GM19397 (cell line): ENCODE data around the gene COPS7A.
"Not testable (repeated sequence)": the region's sequence is repeated elsewhere in the genome, so short reads cannot be mapped to it uniquely, and the experiment has no call there.

Experiments used
- ATAC-seq: cut with Tn5 transposase; IDR thresholded peaks from one replicate; pipeline ENCODE4 v1.9.1; 2021; ENCODE audit warnings: mild to moderate bottlenecking, moderate library complexity; ENCODE audit not compliant: unreplicated experiment

COPS7A gene

GRCh38 chr12:6701078-6701768 lies 22.6 kb upstream of the COPS7A start:
- ATAC-seq = no peak

GRCh38 chr12:6703631-6704030 lies 20.2 kb upstream of the COPS7A start:
- no peak for ATAC-seq

GRCh38 chr12:6708351-6708750 lies 15.5 kb upstream of the COPS7A start:
- not testable (repeated sequence) for ATAC-seq

GRCh38 chr12:6708960-6709394 lies 14.9 kb upstream of the COPS7A start:
- no peak for ATAC-seq

DNA sequence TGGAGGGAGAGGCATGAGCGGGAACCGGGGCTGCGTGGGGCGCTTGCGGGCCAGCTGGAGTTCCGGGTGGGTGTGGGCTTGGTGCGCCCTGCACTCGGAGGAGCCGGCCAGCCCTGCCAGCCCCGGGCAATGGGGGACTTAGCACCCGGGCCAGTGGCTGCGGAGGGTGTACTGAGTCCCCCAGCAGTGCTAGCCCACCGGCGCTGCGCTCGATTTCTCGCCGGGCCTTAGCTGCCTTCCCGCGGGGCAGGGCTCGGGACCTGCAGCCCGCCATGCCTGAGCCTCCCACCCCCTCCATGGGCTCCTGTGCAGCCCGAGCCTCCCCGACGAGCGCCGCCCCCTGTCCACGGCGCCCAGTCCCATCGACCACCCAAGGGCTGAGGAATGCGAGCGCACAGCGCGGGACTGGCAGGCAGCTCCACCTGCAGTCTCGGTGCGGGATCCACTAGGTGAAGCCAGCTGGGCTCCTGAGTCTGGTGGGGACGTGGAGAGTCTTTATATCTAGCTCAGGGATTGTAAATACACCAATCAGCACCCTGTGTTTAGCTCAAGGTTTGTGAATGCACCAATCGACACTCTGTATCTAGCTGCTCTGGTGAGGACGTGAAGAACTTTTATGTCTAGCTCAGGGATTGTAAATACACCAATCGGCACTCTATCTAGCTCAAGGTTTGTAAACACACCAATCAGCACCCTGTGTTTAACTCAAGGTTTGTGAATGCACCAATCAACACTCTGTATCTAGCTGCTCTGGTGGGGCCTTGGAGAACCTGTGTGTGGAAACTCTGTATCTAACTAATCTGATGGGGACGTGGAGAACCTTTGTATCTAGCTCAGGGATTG lies 7.6 kb upstream of the COPS7A start:
- ATAC-seq = not testable (repeated sequence)

DNA sequence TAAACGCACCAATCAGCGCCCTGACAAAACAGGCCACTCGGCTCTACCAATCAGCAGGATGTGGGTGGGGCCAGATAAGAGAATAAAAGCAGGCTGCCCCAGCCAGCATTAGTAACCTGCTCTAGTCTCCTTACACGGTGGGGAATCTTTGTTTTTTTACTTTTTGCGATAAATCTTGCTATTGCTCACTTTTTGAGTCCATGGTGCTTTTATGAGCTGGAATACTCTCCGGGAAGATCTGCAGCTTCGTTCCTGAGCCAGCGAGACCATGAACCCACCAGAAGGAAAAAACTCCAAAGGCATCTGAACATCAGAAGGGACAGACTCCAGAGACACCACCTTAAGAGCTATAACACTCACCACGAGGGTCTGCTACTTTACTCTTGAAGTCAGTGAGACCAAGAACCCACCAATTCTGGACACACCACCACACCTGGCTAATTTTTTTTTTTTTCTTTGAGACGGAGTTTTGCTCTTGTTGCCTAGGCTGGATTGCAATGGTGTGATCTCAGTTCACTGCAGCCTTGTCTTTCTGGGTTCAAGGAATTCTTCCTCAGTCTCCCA lies 6.9 kb upstream of the COPS7A start:
- no peak for ATAC-seq

DNA sequence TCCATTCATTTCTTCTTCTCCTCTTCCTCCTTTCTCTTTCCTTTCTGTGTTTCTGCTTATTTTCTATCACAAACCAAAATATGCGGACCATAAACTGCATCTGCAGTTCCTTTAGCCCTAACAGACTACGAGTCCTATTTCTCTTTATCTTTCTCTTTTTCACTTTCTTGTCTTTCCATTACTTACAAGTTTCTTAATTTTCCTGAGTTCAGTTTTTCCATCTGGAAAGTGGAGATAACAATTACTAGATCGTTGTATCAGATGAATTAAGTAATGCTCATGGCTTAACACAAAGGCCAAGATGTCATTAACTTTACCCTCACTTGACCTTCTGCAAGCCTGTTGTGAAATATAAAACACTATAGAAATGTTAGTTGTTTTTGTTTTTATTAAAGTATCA lies 983 bp upstream of the COPS7A start:
- ATAC-seq = no peak

DNA sequence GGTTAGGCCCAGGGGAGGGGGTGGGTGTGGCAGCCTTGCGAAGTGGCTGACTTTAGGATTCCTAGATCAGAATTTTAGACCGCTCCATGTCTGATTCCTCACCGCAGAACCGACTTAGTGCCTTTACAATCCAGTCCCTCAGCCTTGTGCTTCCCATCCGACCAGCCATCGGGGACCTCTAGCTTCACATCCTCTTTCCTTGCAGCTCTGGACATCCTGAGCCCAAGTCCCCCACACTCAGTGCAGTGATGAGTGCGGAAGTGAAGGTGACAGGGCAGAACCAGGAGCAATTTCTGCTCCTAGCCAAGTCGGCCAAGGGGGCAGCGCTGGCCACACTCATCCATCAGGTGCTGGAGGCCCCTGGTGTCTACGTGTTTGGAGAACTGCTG lies 557 bp downstream of the COPS7A start:
- peak; percentile 8 for ATAC-seq

- ATAC-seq = no peak
These were observed 1.5 kb downstream of the COPS7A start for GRCh38 chr12:6725350-6725749.

DNA sequence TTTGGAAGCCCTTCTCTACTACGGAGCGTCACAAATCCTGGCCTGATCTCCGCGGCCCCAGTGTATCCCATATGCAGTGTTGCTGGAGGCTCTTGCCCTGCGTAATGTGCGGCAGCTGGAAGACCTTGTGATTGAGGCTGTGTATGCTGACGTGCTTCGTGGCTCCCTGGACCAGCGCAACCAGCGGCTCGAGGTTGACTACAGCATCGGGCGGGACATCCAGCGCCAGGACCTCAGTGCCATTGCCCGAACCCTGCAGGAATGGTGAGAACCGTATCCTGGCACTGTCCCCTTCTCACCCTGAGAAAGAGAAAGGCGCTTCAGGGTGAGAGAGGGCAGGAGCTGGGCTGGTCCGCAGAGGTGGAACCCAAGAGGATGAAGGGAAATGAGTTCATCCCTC lies 5.3 kb downstream of the COPS7A start:
- ATAC-seq = no peak

DNA sequence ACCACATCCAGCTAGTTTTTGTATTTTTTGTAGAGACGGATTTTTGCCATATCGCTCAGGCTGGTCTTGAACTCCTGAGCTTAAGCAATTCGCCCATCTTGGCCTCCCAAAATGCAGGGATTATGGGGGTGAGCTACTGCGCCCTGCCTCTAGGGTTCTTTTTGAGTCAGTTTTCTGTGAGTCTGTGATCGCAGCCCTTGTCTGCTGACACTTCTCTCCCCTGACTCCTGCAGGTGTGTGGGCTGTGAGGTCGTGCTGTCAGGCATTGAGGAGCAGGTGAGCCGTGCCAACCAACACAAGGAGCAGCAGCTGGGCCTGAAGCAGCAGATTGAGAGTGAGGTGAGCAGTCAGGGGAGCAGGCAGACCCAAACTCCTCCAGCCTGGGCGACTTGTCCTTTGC lies 6.3 kb downstream of the COPS7A start:
- no peak for ATAC-seq

GRCh38 chr12:6734506-6735387 lies 10.9 kb downstream of the COPS7A start:
- ATAC-seq = no peak

DNA sequence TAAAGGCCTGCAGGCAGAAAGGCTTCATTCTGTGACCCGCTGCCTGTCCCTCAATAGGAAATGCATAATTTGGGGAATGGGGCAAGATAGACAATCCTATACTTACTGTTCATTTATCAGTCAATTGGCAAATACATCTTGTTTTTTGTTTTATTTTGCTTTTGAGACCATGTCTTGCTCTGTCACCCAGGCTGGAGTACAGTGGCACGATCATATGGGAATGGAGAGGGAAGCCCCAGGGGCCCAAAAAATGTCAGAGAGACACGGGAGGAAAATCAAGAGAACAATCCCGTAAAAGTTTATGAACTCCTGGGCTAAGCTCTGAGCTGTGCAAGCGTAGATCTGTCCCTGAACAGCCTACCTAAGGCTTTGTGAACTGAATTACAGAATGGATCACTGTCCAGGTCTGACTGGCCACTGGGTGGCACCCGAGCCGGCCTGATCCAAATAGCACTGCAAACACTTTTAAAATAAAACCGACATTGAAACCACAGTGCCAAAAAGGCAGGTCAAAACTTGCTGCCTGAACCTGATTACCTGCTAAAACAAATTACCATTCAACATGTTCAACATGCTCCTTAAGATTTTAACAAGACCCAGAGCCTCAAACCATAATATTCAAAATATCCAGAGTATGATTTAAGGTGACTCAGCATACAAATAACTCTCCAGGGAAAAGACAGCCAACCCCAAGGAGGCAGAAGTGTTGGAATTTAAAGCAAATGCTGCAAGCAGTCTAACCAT lies 11.8 kb downstream of the COPS7A start:
- no peak for ATAC-seq

- ATAC-seq = no peak
These were observed 12.9 kb downstream of the COPS7A start for GRCh38 chr12:6736754-6737153.

DNA sequence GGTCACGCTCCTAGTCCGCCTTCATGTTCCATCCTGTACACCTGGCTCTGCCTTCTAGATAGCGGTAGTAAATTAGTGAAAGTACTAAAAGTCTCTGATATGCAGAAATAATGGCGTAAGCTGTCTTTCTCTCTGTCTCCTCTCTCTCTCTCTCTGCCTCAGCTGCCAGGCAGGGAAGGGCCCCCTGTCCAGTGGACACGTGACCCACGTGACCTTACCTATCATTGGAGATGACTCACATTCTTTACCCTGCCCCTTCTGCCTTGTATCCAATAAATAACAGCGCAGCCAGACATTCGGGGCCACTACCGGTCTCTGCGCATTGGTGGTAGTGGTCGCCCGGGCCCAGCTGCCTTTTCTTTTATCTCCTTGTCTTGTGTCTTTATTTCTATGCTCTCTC lies 18.2 kb downstream of the COPS7A start:
- not testable (repeated sequence) for ATAC-seq

DNA sequence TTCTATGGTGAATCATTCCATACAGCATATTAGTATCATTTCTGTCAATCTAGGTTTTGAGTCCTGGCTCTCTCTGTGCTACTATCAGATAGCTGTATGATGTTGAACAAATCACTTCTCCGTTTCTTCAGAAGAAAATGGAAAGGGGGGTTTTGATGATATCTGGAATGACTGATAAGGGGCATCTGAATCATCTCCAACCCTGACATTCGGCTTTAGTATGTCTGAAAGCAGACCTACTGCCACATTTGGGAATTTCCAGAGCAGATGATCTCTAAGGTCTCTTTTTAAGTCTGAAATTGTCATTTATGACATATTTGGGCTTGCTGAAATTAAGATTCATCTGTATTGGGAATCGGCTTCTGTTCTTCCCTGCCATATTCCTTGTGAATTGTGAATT lies 19.0 kb downstream of the COPS7A start:
- no peak for ATAC-seq

GRCh38 chr12:6743300-6743699 lies 19.5 kb downstream of the COPS7A start:
- ATAC-seq = not testable (repeated sequence)

DNA sequence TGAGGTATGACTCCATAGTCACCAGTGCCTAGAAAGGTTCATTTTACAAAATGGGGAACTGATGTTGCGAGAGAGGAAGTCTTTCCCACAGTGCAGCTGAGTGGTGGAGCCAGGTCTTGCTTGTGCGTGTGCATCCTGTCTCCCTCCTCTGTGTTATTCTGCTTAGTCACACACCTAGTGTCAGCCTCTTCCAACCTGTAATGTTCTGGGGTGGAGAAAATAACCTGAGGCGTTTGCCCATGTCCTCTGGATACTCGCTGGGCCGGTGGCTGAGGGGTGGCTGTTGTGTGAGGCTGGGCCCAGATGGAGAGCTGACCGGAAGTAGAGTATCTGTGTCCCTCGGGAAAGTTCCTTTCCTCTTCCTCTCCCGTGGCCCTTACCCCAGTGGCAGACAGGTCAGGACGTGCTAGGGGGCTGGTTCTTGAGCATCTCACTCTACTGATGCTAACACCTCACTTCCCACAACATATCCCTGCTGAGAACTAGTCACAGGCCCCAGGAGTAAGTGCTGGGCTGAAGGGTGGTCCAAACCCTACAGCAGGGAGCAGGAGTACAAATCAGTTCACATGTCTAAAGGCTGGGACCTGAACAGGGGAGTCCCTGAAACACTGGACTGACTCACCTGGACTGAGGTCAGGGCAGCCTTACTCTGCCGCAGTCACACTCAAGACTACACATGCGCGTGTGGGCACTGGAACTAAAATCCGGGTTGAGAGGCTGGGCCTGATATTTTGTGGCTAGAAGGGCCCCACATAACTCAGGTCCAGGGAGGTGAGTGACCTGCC lies 22.1 kb downstream of the COPS7A start:
- ATAC-seq = no peak

DNA sequence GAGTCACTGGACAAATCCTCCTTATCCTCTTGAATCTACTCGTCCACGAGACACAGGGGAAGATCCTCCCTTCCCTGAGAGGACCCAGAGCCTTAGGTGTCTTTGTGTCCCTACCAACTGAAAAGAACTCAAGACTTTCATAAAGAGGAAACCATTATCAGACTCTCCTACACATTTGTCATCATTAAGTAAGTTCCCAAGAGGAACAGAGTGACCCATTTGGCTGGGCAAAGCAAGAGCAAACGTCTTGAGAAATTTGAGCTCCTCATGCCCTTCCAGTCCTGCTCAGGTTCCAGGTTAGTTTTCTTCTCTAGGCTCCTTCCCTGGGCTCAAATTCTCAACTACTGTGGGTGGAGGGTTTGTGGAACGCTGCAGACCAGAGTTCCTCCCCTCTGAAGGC lies 23.4 kb downstream of the COPS7A start:
- ATAC-seq = no peak

DNA sequence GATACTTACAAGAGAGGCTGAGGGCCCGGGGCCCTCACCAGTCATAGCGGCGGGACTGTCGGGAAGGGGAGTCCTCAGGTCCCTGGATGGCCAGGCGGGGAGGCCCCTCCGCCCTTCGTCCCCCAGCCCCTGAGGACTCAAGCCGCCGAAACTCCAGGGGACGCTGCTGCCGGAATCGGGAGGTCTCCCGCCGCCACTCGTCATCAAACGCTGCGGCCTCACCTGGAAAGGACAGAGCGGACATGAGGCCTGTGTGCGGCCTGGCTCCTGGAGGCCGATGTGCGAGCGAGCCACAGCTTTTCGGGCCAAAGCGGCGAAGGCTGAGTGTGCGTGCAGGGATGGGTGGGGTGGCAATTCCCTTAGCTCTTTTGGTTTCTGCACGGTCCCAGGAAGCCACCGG lies 24.9 kb downstream of the COPS7A start:
- ATAC-seq = no peak
